ENCODE measurements around the gene GPRIN2. TPM values are rescaled to one million over a fixed set of nuclear protein-coding genes. Genes with fewer than 3 reads are reported as not detected.
"Not testable (repeated sequence)": the region's sequence is repeated elsewhere in the genome, so short reads cannot be mapped to it uniquely, and the experiment has no call there.

The GPRIN2 gene
- polyA plus RNA-seq, 3 donors: not detected

DNA sequence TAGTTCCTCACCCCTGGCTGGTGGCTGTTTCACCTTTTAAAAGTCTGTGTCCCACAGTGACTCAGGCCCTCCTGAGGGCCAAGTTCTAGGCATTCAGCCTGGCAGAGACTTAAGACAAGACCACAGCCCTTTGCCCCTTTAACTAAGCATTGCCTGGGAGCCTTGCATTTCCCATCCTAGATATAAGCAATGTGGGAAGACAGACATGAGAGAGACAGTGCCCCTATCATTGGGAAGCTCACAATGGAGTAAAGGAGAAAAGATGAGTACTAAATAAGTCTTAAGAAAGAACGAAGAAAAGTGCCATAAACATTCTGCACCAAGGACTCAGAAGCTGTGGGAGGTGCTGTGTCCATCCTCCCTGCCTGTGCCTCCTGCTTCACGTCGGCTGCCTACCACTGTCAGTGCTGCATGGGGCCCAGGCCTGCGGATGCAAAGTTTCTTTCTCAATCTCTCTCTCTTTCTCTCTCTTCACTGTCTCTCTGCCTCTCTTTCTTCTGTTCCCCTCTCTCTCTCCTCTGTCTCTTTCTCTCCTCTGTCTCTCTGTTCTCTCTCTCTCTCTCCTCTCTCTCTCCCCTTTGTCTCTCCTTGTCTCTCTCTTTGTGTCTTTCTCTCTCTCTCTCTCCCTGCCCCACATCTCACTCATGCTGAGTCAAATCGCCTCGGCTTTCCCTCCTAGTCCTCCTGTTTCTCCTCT is 21.5 kb downstream of the GPRIN2 start:
- Histone ChIP-seq H3K27me3 (ENCODE audit: control insufficient read depth in 2 of 2, insufficient read depth in 2 of 2, low read length in 2 of 2) (peaks cover 10 to 29% of the 10 kb centered on the region in 2 donors), H3K4me3 (replicated peaks in 1 of 3; ENCODE audit: low read depth in 2 of 3, low read length in 3 of 3) (no peak overlapping the region), H3K27ac (ENCODE audit: low read depth in 1 of 2, low read length in 2 of 2) (no peak overlapping the region), H4K20me1 (ENCODE audit: insufficient read depth, low read length) (no peaks in the 10 kb centered on the region), H3K79me2 (ENCODE audit: insufficient read depth, low read length) (no peaks in the 10 kb centered on the region), H3K4me2 (replicated peaks; ENCODE audit: extremely low read depth, low read length, poor library complexity, severe bottlenecking) (no peak overlapping the region), H2AFZ (ENCODE audit: insufficient read depth, low read depth, low read length, poor library complexity, severe bottlenecking) (no peak overlapping the region), H3K9ac (ENCODE audit: insufficient read depth, low read length, poor library complexity, severe bottlenecking) (no peak overlapping the region), H3K9me3 (replicated peaks in 1 of 2; ENCODE audit: control insufficient read depth in 1 of 2, insufficient read depth in 1 of 2, low read length in 2 of 2) (no peaks in the 10 kb centered on the region), H3K36me3 (replicated peaks in 1 of 2; ENCODE audit: control insufficient read depth in 1 of 2, insufficient read depth in 2 of 2, low read length in 2 of 2) (no peaks in the 10 kb centered on the region), H3K4me1 (ENCODE audit: control insufficient read depth in 1 of 2, insufficient read depth in 2 of 2, low read length in 2 of 2) (no peaks in the 10 kb centered on the region)
- no peak for DNase-seq
- TF ChIP-seq, protein P1, sequence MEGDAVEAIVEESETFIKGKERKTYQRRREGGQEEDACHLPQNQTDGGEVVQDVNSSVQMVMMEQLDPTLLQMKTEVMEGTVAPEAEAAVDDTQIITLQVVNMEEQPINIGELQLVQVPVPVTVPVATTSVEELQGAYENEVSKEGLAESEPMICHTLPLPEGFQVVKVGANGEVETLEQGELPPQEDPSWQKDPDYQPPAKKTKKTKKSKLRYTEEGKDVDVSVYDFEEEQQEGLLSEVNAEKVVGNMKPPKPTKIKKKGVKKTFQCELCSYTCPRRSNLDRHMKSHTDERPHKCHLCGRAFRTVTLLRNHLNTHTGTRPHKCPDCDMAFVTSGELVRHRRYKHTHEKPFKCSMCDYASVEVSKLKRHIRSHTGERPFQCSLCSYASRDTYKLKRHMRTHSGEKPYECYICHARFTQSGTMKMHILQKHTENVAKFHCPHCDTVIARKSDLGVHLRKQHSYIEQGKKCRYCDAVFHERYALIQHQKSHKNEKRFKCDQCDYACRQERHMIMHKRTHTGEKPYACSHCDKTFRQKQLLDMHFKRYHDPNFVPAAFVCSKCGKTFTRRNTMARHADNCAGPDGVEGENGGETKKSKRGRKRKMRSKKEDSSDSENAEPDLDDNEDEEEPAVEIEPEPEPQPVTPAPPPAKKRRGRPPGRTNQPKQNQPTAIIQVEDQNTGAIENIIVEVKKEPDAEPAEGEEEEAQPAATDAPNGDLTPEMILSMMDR (IDR thresholded peaks at IDR 0.05): no peak
- Mint-ChIP-seq H3K27me3 (ENCODE audit: low read depth in 3 of 3) (peaks cover 18 to 26% (median 21%) of the 10 kb centered on the region in 3 donors), H3K4me1 (no peaks in the 10 kb centered on the region), H3K9me3 (no peaks in the 10 kb centered on the region), H3K36me3 (no peaks in the 10 kb centered on the region), H3K27ac (no peak overlapping the region), H3K4me3 (no peak overlapping the region)
- intact Hi-C loops (cut with micrococcal nuclease): no loop called here
- WGBS (ENCODE audit: insufficient coverage): 84% methylated on average over 6 of the region's 6 CpGs

DNA sequence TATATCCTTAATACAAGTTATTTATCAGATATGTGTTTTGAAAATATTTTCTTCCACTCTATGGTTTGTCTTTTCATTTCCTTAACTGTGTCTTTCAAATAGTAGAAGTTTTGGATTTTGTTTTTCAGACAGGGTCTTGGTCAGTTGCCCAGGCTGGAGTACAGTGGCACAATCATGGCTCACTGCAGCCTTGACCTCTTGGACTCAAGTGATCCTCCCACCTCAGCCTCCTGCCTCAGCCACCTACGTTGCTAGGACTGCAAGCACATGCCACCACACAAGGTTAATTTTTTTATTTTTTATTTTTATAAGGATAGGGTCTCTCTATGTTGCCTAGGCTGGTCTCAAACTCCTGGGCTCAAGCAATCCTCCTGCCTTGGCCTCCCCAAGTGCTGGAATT is 24.2 kb downstream of the GPRIN2 start:
- H3K9ac ChIP-seq (ENCODE audit: insufficient read depth, low read length, poor library complexity, severe bottlenecking); H3K4me3 Mint-ChIP-seq; H4K20me1 ChIP-seq (ENCODE audit: insufficient read depth, low read length); H3K36me3 Mint-ChIP-seq; DNase-seq; H3K4me3 ChIP-seq (replicated peaks in 1 of 3; ENCODE audit: low read depth in 2 of 3, low read length in 3 of 3); H3K9me3 Mint-ChIP-seq; H3K4me1 Mint-ChIP-seq; intact Hi-C loops (cut with micrococcal nuclease); H3K27me3 ChIP-seq (ENCODE audit: control insufficient read depth in 2 of 2, insufficient read depth in 2 of 2, low read length in 2 of 2); H3K27ac ChIP-seq (ENCODE audit: low read depth in 1 of 2, low read length in 2 of 2); H3K4me2 ChIP-seq (replicated peaks; ENCODE audit: extremely low read depth, low read length, poor library complexity, severe bottlenecking); H3K4me1 ChIP-seq (ENCODE audit: control insufficient read depth in 1 of 2, insufficient read depth in 2 of 2, low read length in 2 of 2); H3K36me3 ChIP-seq (replicated peaks in 1 of 2; ENCODE audit: control insufficient read depth in 1 of 2, insufficient read depth in 2 of 2, low read length in 2 of 2); H3K79me2 ChIP-seq (ENCODE audit: insufficient read depth, low read length); H2AFZ ChIP-seq (ENCODE audit: insufficient read depth, low read depth, low read length, poor library complexity, severe bottlenecking); H3K27ac Mint-ChIP-seq; H3K9me3 ChIP-seq (replicated peaks in 1 of 2; ENCODE audit: control insufficient read depth in 1 of 2, insufficient read depth in 1 of 2, low read length in 2 of 2): not testable (repeated sequence)
- WGBS (ENCODE audit: insufficient coverage): no CpG with 5 or more reads among the region's 1 CpG
- H3K27me3 Mint-ChIP-seq (ENCODE audit: low read depth in 3 of 3): peaks cover 6 to 11% (median 10%) of the 10 kb centered on the region in 3 donors
